GM19372 (cell line): ENCODE results near the gene BANF2.

Experiments
- ATAC-seq: cut with Tn5 transposase; IDR thresholded peaks from one replicate; pipeline ENCODE4 v1.9.1; 2021; ENCODE audit warnings: mild to moderate bottlenecking, low read depth, moderate library complexity; ENCODE audit not compliant: unreplicated experiment

BANF2 gene

DNA sequence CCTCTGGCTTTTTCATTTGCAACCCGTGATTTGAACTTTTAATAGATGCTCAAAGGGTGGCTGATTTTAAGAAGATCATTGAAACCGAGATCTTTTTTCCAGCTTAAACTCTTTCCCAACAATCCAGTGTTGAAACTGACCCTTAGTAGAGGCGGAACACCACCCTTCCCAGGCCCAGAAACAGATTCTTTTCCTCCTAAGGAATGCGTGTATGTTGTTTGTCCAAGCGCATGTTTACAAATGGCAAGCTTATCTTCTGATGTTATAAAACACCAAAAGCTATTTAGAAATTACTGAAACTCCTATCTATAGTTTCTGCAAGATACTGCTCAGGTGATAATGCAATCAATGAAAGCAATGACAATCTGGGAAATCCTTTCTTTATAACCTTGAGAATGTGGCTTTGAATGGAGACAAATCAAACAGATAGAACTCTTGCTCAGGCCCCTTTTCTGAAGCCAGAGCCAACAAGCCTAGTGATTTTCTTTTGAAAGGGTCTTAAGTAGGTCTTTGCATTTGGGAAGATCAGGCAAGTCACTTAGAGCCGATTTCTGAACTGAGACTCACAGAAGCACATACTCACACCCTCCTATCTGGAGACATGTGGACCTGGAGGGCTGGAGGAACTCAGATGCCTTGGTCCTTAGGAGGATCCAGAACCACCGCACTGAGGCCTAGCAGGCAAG, 9.1 kb downstream of the BANF2 start:
- no peak for ATAC-seq

DNA sequence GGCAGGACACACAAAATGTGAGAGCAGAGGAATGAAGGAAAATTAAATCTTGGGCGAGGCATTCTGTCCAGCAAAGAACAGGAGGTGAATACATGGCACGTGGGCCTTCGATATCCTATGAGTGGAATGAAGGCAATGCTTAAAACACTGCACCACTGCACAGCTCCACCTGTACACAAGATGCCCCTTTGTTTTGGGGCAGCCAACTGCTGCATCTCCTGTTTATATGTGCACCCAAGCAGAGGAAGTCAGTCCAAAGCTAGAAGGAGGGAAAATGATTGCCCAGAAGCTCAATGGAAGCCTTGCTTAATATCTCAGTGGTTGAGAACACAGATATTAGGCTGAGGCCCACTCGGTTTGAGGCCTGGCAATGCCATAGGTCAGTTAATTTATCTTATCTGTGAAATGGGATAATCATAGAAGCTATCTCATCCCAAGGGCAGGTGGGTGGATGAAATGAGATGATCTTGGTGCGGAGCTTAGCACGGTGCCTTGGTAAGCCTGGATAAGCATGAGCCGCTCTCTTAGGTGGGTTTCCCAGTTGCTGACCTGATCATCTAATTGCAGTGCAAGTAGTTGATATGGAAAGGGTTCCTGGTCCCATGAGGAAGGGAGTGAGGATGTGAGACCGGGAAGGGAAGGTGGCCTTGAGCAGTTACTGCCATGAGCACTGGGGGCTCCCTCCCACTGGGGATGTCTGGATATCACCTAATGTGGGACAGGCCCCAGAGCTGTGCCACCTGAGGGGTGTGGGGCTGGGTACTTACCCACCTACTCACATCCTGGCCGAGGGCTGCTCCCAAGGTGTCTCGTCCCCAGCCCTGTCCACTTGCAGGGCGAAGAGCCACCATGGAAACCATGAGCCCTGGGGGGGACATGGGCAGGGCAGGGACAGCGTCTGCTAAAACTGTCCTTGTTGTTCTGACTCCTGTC, 9.9 kb downstream of the BANF2 start:
- no peak for ATAC-seq

DNA sequence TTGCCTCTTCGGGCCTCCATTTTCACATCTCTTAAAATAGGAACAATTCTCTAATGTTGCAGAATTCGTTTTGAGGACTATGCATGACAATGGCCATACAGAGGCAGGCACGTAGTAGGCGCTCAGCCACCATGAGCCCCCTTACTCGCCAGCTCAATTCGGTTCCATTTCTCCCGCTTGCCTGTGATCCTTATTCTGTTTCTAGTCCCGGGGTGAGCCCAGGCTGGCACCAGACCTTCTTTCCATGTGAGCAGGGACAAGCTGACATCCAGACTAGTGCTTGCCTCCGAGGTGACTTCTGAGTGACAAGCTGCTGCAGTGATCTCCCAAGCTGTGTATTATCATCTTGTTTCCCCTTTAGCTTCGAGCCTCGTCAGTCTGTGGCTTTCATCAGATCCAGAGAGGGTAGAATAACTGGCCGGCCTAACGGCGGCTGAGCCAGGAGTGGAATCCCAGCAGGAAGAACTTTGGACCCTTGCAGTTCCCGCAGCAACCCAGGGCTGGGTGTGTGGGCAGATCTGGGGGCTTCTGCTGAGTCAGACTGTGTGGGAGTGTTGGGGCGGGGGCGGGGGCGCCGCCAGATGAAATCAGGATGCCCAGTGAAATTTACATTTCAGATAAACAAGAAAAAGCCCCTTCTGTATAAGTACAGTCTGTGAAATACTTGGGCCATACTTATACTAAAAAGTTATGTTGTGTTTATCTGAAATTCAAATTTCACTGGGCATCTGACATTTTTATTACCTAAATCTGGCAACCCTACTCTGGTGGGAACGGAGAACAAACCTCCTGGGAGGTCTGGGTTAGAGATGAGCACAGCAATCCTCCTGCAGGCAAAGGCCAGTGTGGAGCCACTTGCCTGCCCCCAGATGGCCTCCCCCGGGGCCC, 10.9 kb downstream of the BANF2 start:
- ATAC-seq = no peak

DNA sequence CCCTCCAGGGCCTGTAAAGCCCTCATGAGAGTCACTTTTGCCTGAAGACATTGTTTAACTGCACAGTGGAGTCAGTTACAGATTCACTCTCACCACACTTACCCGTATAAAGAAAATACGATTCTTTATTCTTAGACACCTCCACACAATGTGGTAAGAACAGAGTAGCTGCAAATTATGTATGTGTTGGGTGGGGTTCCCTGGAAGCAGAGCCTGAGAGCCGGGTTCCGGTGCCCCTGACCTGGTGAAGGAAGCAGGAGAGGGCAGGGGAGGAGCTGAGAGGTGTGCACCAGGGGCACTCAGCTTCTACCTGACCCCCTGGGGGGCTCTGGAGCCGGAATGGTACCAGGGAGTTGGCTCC, 11.5 kb downstream of the BANF2 start:
- ATAC-seq = no peak

DNA sequence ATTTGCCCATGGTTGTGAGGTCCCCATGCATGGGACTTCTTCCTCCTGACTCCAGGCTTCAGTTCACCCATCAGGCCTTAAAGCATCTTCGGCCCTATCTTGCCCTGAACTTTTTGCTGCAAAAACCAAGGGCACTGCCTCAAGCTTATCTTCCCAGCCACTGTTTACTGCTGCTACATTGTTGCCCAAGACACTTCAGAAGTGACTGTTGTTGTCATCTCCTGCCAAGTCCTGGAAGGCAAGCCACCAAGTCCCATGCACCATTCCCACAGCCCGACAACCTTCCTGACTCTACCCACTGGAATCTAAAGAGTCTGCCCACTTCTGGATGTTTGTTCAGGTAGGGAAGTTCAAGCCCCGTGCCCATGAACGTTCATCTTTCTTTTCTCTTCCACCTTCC, 12.4 kb downstream of the BANF2 start:
- ATAC-seq = no peak

DNA sequence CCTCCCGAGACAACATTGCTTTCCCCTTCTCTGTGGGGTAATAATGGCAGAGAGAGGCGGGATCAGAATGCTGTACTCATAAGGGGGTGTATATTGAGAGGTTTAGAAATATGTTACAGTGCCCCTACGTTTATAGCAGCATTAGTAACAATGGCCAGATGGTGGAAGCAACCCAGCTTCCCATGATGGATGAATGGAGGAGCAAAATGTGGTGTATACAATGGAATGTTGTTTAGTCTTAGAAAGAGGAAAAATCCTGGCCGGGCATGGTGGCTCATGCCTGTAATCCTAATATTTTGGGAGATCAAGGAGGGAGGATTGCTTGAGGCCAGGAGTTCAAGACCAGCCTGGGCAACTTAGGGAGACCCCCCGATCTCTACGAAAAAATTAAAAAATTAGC, 12.9 kb downstream of the BANF2 start:
- ATAC-seq = no peak

GRCh38 chr20:17714597-17714996, 14.8 kb downstream of the BANF2 start:
- no peak for ATAC-seq

DNA sequence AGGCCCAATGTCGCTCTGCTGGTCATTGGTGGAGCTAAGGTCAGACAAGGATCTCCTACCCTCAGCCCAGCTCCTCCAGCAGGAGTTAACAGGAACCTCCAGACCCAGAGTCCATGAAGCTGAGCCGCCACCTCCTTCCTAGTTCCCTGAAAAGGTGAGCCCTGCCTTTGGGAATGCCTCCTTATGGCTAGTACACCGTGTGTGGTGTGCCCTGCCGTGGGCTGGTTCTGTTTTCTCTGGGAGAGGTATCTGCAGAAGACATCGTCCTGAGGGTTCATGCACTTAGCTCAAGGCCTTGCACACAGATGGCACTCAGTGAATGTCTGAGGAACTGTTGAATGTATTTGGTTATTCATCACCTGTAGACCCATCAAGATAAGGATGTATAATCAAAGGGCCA, 15.3 kb downstream of the BANF2 start:
- no peak for ATAC-seq

- ATAC-seq = no peak
Observed at GRCh38 chr20:17716331-17716730, 16.6 kb downstream of the BANF2 start.

DNA sequence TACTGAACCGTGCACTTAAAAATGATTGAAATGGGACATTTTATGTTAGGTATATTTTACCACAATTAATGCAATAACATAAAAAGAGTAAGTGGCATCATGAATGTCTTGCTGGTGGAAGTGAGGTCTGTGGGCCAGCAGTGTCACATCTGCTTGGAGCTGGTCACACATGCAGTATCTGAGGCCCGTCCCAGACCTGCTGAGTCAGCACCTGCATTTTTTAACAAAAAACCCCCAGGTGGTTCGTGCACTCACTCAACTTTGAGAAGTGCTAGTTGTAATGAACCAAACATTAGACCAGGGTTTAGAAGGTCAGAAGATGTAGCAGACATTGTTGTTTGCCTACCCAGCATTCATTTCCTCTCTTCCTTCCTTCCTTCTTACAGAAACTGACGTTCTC, 21.0 kb downstream of the BANF2 start:
- ATAC-seq = no peak

GRCh38 chr20:17721802-17722486, 22.2 kb downstream of the BANF2 start:
- no peak for ATAC-seq

DNA sequence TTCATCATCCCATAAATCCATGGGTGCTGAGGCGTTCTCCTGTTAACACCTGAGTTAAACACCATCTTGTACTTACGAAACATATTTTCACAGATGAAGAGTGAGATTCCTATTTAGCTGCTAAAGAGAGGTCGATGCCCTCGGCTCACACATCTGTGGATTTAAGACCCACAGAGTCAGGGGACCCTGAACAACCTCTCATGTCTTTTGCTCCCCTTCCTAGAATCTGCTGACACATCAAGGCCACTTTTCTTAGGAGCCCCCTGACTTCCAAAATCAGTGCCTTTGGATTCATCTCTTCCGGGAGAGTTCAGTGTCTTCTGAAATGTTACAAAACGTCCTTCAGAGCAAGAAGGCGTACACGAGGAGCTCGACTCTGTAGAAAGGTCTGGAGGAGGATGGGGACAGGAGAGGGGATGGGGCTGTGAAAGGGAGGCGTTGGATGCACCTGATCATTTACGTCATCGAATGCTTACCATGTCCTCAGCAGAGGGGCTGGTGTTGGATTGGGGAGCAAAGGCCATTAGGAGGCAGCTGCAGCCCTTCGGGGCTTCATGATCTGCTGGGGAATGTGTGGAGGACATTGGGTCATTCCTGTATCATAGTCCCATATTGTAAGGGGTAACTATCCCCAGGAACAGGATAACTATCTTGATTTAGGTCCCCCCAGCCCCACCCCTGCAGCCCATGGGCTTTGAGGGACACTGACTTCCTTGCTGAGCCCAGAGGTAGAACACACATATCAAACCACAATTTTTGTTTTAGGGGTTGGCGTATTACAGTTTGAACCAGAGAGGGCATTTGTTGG, 22.9 kb downstream of the BANF2 start:
- ATAC-seq = no peak

DNA sequence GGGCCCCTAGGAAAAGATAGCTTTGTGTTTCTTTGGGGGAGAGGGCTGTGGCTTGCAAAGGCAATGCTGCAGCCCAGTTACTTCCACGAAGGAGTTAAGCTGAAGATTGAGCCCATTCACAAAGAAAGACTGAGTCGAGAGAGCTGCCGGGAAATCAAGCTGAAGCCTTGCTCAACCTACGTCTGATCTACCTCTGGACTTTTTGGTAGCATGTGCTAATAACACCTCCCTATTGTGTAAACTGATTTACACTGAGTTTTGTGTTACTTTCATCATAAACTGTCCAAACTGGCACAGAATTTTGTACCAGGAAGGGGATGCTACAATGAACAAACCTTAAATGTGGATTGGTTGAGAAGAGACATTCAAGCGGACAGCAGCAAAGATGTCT, 23.5 kb downstream of the BANF2 start:
- no peak for ATAC-seq

GRCh38 chr20:17725094-17725835, 25.5 kb downstream of the BANF2 start:
- no peak for ATAC-seq

DNA sequence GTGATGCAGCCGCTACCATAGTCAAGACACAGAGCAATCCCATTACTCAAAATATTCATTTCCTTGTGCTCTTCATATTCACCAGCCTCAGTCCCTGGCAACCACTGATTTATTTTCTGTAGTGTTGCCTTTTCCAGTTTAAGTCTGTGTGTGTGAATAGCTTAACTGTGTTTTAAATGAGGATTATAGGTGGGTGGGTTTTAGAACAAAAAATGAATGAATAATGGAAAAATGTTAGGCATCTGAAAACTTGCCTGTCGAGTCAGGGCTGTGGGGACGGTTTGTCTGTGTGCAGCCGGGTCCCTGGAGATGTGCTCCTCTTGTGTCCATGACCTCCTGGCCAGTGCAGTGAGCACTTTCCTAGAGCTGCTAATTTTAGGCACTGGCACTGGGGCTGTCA, 27.1 kb downstream of the BANF2 start:
- no peak for ATAC-seq

- ATAC-seq = no peak
Observed at GRCh38 chr20:17727351-17727750, 27.6 kb downstream of the BANF2 start.

GRCh38 chr20:17728074-17728473, 28.3 kb downstream of the BANF2 start:
- ATAC-seq = no peak

- no peak for ATAC-seq
Observed at GRCh38 chr20:17730071-17730470, 30.3 kb downstream of the BANF2 start.

DNA sequence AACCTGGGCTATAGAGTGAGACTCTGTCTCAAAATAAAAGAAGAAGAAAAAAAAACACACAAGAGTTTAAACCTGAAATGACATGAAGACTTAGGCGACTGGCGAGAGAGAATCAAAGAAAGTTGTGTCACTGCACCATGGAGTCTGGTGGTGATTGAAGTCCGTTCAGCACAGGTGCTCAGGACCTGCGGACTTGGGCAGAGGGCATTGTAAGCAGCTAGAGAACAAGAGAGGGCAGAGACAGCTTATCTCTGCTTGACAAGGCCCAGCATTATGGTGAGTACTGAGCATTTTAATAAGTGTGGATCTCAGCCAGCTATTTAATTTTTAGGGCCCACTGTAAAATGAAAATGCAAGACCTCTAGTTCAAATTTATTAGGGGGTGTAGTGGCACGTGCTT, 31.5 kb downstream of the BANF2 start:
- ATAC-seq = no peak
